CD14-positive monocyte (primary cell): ENCODE measurements around the gene KNSTRN. TPM values are rescaled to one million over a fixed set of nuclear protein-coding genes. Genes with fewer than 3 reads are reported as not detected.
A peak's percentile ranks its signal among the peaks of the same experiment; 100 is the strongest.

Source experiments
- DNase-seq, 3 donors: peaks; one replicate each; pipeline ENCODE4 v3.0.0-alpha.2; 2011 to 2022
- H2AFZ ChIP-seq: 2 replicates; pipeline ENCODE4 v1.6.0; 2012; ENCODE audit warnings: mild to moderate bottlenecking, low read depth, low read length, inconsistent platforms; ENCODE audit not compliant: insufficient read depth, poor library complexity, severe bottlenecking
- H3K27ac ChIP-seq, 2 donors: 1 replicate in 1 of 2; 2 replicates in 1 of 2; pipeline ENCODE4 v1.5.1; 2012 to 2013; ENCODE audit warnings: low read length in 2 of 2, control low read depth in 1 of 2, inconsistent platforms in 1 of 2, low read depth in 1 of 2, mild to moderate bottlenecking in 1 of 2
- H3K27me3 ChIP-seq, 2 donors: one replicate each; pipeline versions ENCODE4 v1.6.0 to v1.6.1; 2011 to 2013; ENCODE audit warnings: low read length in 2 of 2; ENCODE audit not compliant: control insufficient read depth in 2 of 2, insufficient read depth in 2 of 2
- H3K36me3 ChIP-seq, 2 donors: replicated peaks in 1 of 2; 1 replicate in 1 of 2; 2 replicates in 1 of 2; pipeline versions ENCODE4 v1.5.1 to v1.6.1; 2012 to 2013; ENCODE audit warnings: low read length in 2 of 2, control low read depth in 1 of 2, inconsistent platforms in 1 of 2, mild to moderate bottlenecking in 1 of 2; ENCODE audit not compliant: insufficient read depth in 2 of 2, control insufficient read depth in 1 of 2
- H3K4me1 ChIP-seq, 2 donors: 1 replicate in 1 of 2; 2 replicates in 1 of 2; pipeline versions ENCODE4 v1.5.1 to v1.6.1; 2012 to 2013; ENCODE audit warnings: low read length in 2 of 2, control low read depth in 1 of 2, inconsistent platforms in 1 of 2, mild to moderate bottlenecking in 1 of 2, moderate library complexity in 1 of 2; ENCODE audit not compliant: insufficient read depth in 2 of 2, control insufficient read depth in 1 of 2
- H3K4me2 ChIP-seq: replicated peaks from 2 replicates; pipeline ENCODE3; 2012; ENCODE audit warnings: low read length, moderate library complexity, mild to moderate bottlenecking; ENCODE audit not compliant: poor library complexity, severe bottlenecking; ENCODE audit errors: extremely low read depth
- H3K4me3 ChIP-seq, 3 experiments: fragments of 200-600 bp in 1 of 3; sonication (generic) in 1 of 3; replicated peaks in 1 of 3; 1 replicate in 2 of 3; 2 replicates in 1 of 3; pipeline ENCODE4 v1.5.1; 2011 to 2013; ENCODE audit warnings: low read length in 3 of 3, mild to moderate bottlenecking in 3 of 3, control low read depth in 2 of 3, low read depth in 2 of 3, inconsistent platforms in 1 of 3, moderate library complexity in 1 of 3
- H3K79me2 ChIP-seq: 2 replicates; pipeline ENCODE4 v1.6.0; 2012; ENCODE audit warnings: mild to moderate bottlenecking, control low read depth, inconsistent platforms, low read length, moderate library complexity; ENCODE audit not compliant: insufficient read depth
- H3K9ac ChIP-seq: 2 replicates; pipeline ENCODE4 v1.6.0; 2017; ENCODE audit warnings: low read length, mild to moderate bottlenecking; ENCODE audit not compliant: insufficient read depth, poor library complexity, severe bottlenecking
- H3K9me3 ChIP-seq, 2 donors: replicated peaks in 1 of 2; 1 replicate in 1 of 2; 2 replicates in 1 of 2; pipeline versions ENCODE4 v1.5.1 to v1.6.1; 2012 to 2013; ENCODE audit warnings: low read length in 2 of 2, control low read depth in 1 of 2; ENCODE audit not compliant: control insufficient read depth in 1 of 2, insufficient read depth in 1 of 2
- H4K20me1 ChIP-seq: 2 replicates; pipeline ENCODE4 v1.6.0; 2012; ENCODE audit warnings: mild to moderate bottlenecking, low read length, control low read depth, moderate library complexity; ENCODE audit not compliant: insufficient read depth
- H3K27ac Mint-ChIP-seq, 7 donors: one replicate each; pipeline ENCODE4 v1.8.0; 2020; ENCODE audit warnings: mild to moderate bottlenecking in 7 of 7, mixed read lengths in 7 of 7, moderate library complexity in 6 of 7, inconsistent platforms in 2 of 7
- H3K27me3 Mint-ChIP-seq, 3 donors: one replicate each; pipeline ENCODE4 v1.8.0; 2021 to 2022; ENCODE audit warnings: low read depth in 3 of 3, mild to moderate bottlenecking in 3 of 3, mixed read lengths in 3 of 3, moderate library complexity in 3 of 3, inconsistent platforms in 1 of 3
- H3K36me3 Mint-ChIP-seq, 2 donors: one replicate each; pipeline ENCODE4 v1.8.0; 2020; ENCODE audit warnings: mixed read lengths in 2 of 2, inconsistent platforms in 1 of 2, mild to moderate bottlenecking in 1 of 2
- H3K4me1 Mint-ChIP-seq: one replicate; pipeline ENCODE4 v1.8.0; 2020; ENCODE audit warnings: mild to moderate bottlenecking, mixed read lengths
- H3K4me3 Mint-ChIP-seq, 2 donors: one replicate each; pipeline ENCODE4 v1.8.0; 2020; ENCODE audit warnings: mild to moderate bottlenecking in 2 of 2, mixed read lengths in 2 of 2, moderate library complexity in 1 of 2
- H3K9me3 Mint-ChIP-seq, 7 donors: one replicate each; pipeline ENCODE4 v1.8.0; 2020 to 2022; ENCODE audit warnings: mixed read lengths in 7 of 7, mild to moderate bottlenecking in 6 of 7, moderate library complexity in 6 of 7, inconsistent platforms in 2 of 7
- CTCF ChIP-seq: fragments of 200-600 bp; IDR thresholded peaks from one replicate; pipeline ENCODE4 v1.8.0; 2022; ENCODE audit warnings: antibody characterized with exemption, mild to moderate bottlenecking
- WGBS: methylation state at CpG from one replicate; pipeline ENCODE4 v1.1.5; 2013; ENCODE audit warnings: missing lambda C conversion rate; ENCODE audit not compliant: insufficient coverage; 5-methylcytosine and 5-hydroxymethylcytosine counted together
- intact Hi-C, 2 donors: fragments of 100-400 bp; cut with micrococcal nuclease; formaldehyde crosslinking; loops; one replicate each; pipeline versions ENCODE4 v1.15.0 to v1.15.1; 2023
- polyA plus RNA-seq, 3 donors: library from polyadenylated mRNA; depleted of rRNA in 1 of 3; unstranded in 2 of 3; stranded (reverse) in 1 of 3; fragments of 300-500 nt in 2 of 3; fragments of >200 nt in 1 of 3; fragmentation: Illumina TruSeq in 2 of 3; gene quantifications; 1 replicate in 2 of 3; 2 replicates in 1 of 3; pipeline ENCODE4 v1.2.3, GENCODE V29; 2012 to 2021

Gene KNSTRN
- polyA plus RNA-seq, 3 donors, result 5.4 to 10.0 (median 7.9) TPM

DNA sequence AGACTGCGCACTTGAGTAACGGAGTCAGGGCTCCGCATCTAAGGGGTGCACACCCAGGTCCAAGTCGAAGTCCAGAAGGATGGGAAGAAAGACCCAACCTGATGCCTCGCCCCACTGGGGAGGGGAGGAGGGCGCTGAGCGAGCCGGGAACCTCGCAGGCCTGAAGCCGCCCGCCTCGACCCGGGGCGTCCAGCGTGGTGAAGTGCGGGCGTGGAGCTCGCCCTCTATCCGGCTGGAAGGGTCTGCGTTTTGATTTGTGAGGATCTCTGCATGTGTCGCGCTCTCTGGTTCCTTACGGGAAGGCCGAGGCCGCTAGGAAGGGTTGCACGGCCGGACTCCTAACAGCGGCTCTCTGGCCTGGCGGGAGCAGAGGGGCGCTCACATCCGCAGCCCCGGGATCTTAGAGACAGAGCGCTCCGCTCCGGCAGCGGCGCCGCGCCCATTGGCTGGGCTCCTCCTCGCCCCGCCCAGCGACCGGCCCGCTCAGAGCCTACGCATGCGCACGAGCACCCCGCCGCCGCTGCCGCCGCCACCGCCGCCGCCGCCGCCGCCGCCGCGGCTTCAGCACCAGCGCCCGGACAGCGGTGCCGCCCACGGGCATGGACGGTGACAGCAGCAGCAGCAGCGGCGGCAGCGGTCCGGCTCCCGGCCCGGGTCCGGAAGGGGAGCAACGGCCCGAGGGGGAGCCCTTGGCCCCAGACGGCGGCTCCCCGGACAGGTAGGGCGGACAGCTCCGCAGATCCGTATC lies 24.6 kb upstream of the KNSTRN start, which contains the start of gene DISP2:
Gene DISP2 (plus strand): TSS at position 497 of the 748 bp plus-strand sequence. CDS start 103 bp downstream, at position 600.
- Mint-ChIP-seq H3K27ac (no peak within 1 kb of the TSS), H3K36me3 (peaks cover 20 to 23% of the 10 kb centered on the region in 2 donors), H3K27me3 (peaks cover 7 to 19% (median 16%) of the 10 kb centered on the region in 3 donors), H3K4me1 (peaks cover 15% of the 10 kb centered on the region), H3K4me3 (peak within 1 kb of the TSS; percentile 77 to 91), H3K9me3 (no peaks in the 10 kb centered on the region)
- peak within 1 kb of the TSS; percentile 88 for H2AFZ ChIP-seq
- peaks cover 0 to 3% of the 10 kb centered on the region in 2 donors for H3K36me3 ChIP-seq
- H3K9me3 ChIP-seq, result no peaks in the 10 kb centered on the region
- under 1% methylated on average over 79 of the region's 82 CpGs for WGBS
- peak within 1 kb of the TSS; percentile 37 to 78 (median 50) for H3K4me3 ChIP-seq
- H3K9ac ChIP-seq, result no peak within 1 kb of the TSS
- peaks cover 0 to 10% of the 10 kb centered on the region in 2 donors for H3K27me3 ChIP-seq
- H4K20me1 ChIP-seq, result peaks cover 11% of the 10 kb centered on the region
- no peak within 1 kb of the TSS for H3K27ac ChIP-seq
- H3K79me2 ChIP-seq, result no peaks in the 10 kb centered on the region
- peak within 1 kb of the TSS; percentile 95 for H3K4me2 ChIP-seq
- peak; percentile 67 to 85 (median 84) for DNase-seq
- H3K4me1 ChIP-seq, result peaks cover 14 to 19% of the 10 kb centered on the region in 2 donors
- no peak for TF ChIP-seq CTCF
- intact Hi-C loops, result no loop called here

DNA sequence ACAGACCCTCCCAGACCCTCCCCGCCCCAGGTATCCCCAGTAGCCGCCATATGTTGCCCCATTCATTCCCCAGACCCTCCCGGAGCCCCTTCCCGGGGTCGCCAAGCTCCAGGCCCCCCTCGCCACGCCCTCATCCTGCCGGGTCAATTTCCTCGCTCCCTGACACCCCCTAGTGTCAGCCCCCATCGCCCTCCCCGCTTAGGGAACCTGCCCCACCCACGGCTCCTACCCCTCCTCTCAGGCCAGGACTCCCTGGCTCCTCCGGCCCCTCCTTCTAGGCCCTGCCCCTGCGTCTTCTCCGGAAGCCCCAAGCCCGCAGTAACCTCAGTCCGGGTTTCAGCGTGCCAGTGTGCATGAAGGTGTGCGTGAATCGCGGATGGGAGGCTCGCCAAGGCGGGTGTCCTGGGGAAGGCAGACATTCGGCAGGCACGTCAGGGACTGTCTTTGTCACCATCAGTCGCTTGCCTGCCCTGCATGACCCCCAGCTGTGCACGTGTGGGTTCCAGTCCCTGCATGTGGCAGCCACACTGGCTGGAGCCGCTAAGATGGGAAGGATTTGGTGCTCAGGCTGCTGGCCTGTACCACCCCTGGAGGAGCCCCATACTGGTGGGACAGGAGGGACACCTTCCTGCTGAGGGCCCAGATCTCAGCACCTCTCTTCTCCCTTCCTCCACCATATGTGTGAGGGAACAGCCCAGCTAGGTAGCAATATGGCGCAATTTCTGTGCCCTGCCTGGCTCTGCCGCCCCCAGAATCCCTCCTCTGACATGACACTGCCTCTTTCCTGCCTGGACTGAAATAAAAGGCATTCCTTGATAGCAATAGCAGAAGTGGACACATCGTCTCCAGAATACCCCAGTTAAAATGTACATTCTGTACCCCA lies 23.8 kb upstream of the KNSTRN start:
- 10% methylated on average over 28 of the region's 31 CpGs for WGBS
- H2AFZ ChIP-seq, result peak overlapping the region; percentile 67

More for the DNA sequence above, 23.8 kb upstream of the KNSTRN start:
- Histone ChIP-seq H3K4me2 (peak overlapping the region; percentile 95), H3K4me3 (peak overlapping the region; percentile 35 to 78 (median 36)), H3K9me3 (no peaks in the 10 kb centered on the region), H3K27me3 (peaks cover 0 to 10% of the 10 kb centered on the region in 2 donors), H3K4me1 (peaks cover 14 to 19% of the 10 kb centered on the region in 2 donors), H3K79me2 (no peaks in the 10 kb centered on the region), H3K9ac (no peak overlapping the region), H4K20me1 (peaks cover 14% of the 10 kb centered on the region), H3K36me3 (peaks cover 0 to 3% of the 10 kb centered on the region in 2 donors), H3K27ac (no peak overlapping the region)
- peaks cover 20 to 25% of the 10 kb centered on the region in 2 donors for H3K36me3 Mint-ChIP-seq
- no peak overlapping the region for H3K27ac Mint-ChIP-seq
- intact Hi-C loops, result no loop called here
- no peak for TF ChIP-seq CTCF
- H3K4me1 Mint-ChIP-seq, result peaks cover 15% of the 10 kb centered on the region
- no peak for DNase-seq
- H3K4me3 Mint-ChIP-seq, result peak overlapping the region; percentile 61 to 77
- H3K9me3 Mint-ChIP-seq, result no peaks in the 10 kb centered on the region
- H3K27me3 Mint-ChIP-seq, result peaks cover 10 to 19% (median 13%) of the 10 kb centered on the region in 3 donors
